ENCODE measurements around the gene KIAA0319L. TPM values are rescaled to one million over a fixed set of nuclear protein-coding genes. Genes with fewer than 3 reads are reported as not detected.

The KIAA0319L gene
- total and polyA plus RNA-seq, 2 experiments from 2014 or later = 16.6 to 28.3 TPM

DNA sequence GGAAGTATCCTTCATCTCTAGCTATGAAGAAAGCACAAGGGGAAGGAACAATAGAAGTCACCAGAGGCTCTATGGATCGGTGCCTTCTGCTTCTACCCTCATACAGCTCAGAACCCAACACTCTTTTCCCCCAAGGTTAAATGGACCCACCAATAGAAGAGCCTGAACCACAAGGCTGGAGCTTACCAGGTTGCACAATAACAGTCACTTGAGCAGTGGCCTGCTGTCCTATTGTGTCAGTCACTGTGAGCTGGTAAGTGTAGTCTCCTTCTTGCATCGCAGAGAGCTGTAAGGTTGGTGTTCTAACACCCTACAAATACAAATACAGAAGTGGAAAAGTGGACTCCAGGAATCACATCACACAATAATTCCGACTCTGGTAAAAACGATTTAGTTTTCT, 103.0 kb downstream of the KIAA0319L start:
- no peaks in the 10 kb centered on the region for H3K9me2 ChIP-seq (ENCODE audit: insufficient read depth)
- H3F3A ChIP-seq (ENCODE audit: insufficient read depth) = peaks cover 43% of the 10 kb centered on the region
- in situ Hi-C loops (cut with MboI) = loop anchor here (5.0 to 10.0 kb wide), 2 partner anchors 108 to 261 kb away; partner anchors contain the start of gene C1orf216
- H3K9ac ChIP-seq = no peak overlapping the region; the same call in 1 of the 2 replicates
- peak overlapping the region; percentile 51 for H3K4me2 ChIP-seq (ENCODE audit: unreplicated experiment)
- peak overlapping the region; percentile 77 for H3K27ac ChIP-seq
- peaks cover 5% of the 10 kb centered on the region; the same call in 1 of the 2 replicates for H3K36me3 ChIP-seq (ENCODE audit: low read depth)
- no peak overlapping the region for H3K4me3 ChIP-seq
- no peaks in the 10 kb centered on the region for H3K79me2 ChIP-seq (ENCODE audit: insufficient read depth)
- no peaks in the 10 kb centered on the region for H4K20me1 ChIP-seq (ENCODE audit: insufficient read depth)
- peak; percentile 24 for DNase-seq
- H3K9me3 ChIP-seq (ENCODE audit: low read depth) = no peaks in the 10 kb centered on the region
- WGBS, 2 experiments (ENCODE audit: low coverage in 1 of 2, low lambda C conversion rate in 2 of 2, missing lambda C conversion rate in 2 of 2) = 82 to 88% methylated on average over 4 of the region's 4 CpGs
- no peaks in the 10 kb centered on the region for H3K27me3 ChIP-seq (replicated peaks; ENCODE audit: insufficient read depth)
- H3K4me1 ChIP-seq (ENCODE audit: insufficient read depth) = peaks cover 38% of the 10 kb centered on the region
- TF ChIP-seq EZH2phosphoT487 (IDR thresholded peaks at IDR 0.05; ENCODE audit: insufficient read depth, low read depth) (no peak), EZH2 (IDR thresholded peaks at IDR 0.05; ENCODE audit: insufficient read depth, poor library complexity, severe bottlenecking) (no peak)
- H2AFZ ChIP-seq = no peak overlapping the region

DNA sequence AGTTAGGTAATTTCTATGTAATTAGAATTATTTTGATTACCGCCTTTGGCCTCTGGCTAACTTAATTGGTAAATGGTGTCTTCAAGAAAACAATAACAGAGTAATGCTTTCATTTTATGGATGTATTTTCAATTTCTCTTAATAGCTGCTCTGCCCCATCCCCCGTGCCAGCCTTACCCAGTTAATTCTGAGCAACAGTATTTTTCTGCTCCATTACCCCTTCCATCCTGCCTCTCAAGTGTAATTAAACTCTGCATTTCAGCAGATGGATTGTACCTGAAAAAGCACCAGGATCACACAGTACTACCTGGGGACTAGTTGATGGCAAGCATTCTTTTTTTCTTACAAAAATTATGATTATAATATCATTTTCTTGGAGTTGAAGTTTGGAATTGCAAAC, 104.2 kb downstream of the KIAA0319L start:
- in situ Hi-C loops (cut with MboI) = loop anchor here (5.0 to 10.0 kb wide), 2 partner anchors 109 to 262 kb away; partner anchors contain the start of gene C1orf216
- peaks cover 6% of the 10 kb centered on the region; the same call in 1 of the 2 replicates for H3K36me3 ChIP-seq (ENCODE audit: low read depth)
- no peak for DNase-seq
- H3K4me3 ChIP-seq = no peak overlapping the region
- H3K27ac ChIP-seq = no peak overlapping the region
- H3K9me3 ChIP-seq (ENCODE audit: low read depth) = no peaks in the 10 kb centered on the region
- no peaks in the 10 kb centered on the region for H4K20me1 ChIP-seq (ENCODE audit: insufficient read depth)
- no peak overlapping the region for H3K4me2 ChIP-seq (ENCODE audit: unreplicated experiment)
- H3F3A ChIP-seq (ENCODE audit: insufficient read depth) = peaks cover 52% of the 10 kb centered on the region
- peaks cover 48% of the 10 kb centered on the region for H3K4me1 ChIP-seq (ENCODE audit: insufficient read depth)
- H3K27me3 ChIP-seq (replicated peaks; ENCODE audit: insufficient read depth) = no peaks in the 10 kb centered on the region
- H3K79me2 ChIP-seq (ENCODE audit: insufficient read depth) = no peaks in the 10 kb centered on the region
- TF ChIP-seq EZH2phosphoT487 (IDR thresholded peaks at IDR 0.05; ENCODE audit: insufficient read depth, low read depth) (no peak), EZH2 (IDR thresholded peaks at IDR 0.05; ENCODE audit: insufficient read depth, poor library complexity, severe bottlenecking) (no peak)
- no peak overlapping the region for H3K9ac ChIP-seq
- H2AFZ ChIP-seq = no peak overlapping the region
- H3K9me2 ChIP-seq (ENCODE audit: insufficient read depth) = no peaks in the 10 kb centered on the region
- WGBS, 2 experiments (ENCODE audit: low coverage in 1 of 2, low lambda C conversion rate in 2 of 2, missing lambda C conversion rate in 2 of 2) = 98% methylated on average over 2 of the region's 2 CpGs

DNA sequence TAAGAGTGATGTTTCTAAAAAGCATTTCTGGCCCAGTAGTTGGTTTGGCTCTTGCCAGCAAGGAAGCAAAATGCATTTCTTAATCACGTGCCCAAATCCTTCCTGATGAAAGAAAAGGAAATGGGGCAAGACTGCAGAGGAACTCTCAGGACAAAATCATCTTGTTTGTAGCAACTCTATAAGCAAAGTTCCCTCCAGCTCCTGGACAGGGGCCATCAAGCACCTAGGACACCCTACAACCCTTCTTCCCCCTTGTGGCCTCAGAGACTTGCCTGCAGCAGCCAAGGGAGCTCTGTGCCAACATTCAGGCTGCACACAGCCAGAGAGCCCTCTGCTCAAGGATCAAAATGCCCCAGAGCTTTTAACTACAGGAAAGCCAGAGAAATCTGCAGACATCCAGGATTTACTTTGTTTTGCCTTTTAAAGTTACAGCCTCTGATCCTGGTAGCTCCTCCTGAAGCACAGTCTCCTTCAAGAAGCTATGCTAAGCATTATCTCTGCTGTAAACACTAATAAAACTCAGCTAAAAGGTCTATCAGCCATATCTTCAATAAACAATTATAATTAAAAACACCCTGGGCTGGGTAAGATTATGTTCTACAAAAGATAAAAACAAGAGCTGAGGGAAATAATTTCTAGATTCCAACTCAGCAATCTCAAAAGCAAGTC, 105.0 kb downstream of the KIAA0319L start:
- H3K4me2 ChIP-seq (ENCODE audit: unreplicated experiment) = peak overlapping the region; percentile 22
- no peaks in the 10 kb centered on the region for H3K9me3 ChIP-seq (ENCODE audit: low read depth)
- in situ Hi-C loops (cut with MboI) = loop anchor here (5.0 to 10.0 kb wide), 2 partner anchors 110 to 263 kb away; partner anchors contain the start of gene C1orf216
- no peak for TF ChIP-seq EZH2 (IDR thresholded peaks at IDR 0.05; ENCODE audit: insufficient read depth, poor library complexity, severe bottlenecking)
- no peak for TF ChIP-seq EZH2phosphoT487 (IDR thresholded peaks at IDR 0.05; ENCODE audit: insufficient read depth, low read depth)
- H3K27ac ChIP-seq = peak overlapping the region; percentile 81
- H3K4me3 ChIP-seq = no peak overlapping the region
- WGBS, 2 experiments (ENCODE audit: low coverage in 1 of 2, low lambda C conversion rate in 2 of 2, missing lambda C conversion rate in 2 of 2) = 4 to 18% methylated on average over 1 of the region's 1 CpG
- DNase-seq = peak; percentile 84
- no peak overlapping the region for H2AFZ ChIP-seq
- H4K20me1 ChIP-seq (ENCODE audit: insufficient read depth) = no peaks in the 10 kb centered on the region
- H3F3A ChIP-seq (ENCODE audit: insufficient read depth) = peaks cover 59% of the 10 kb centered on the region
- no peaks in the 10 kb centered on the region for H3K9me2 ChIP-seq (ENCODE audit: insufficient read depth)
- peaks cover 8% of the 10 kb centered on the region; the same call in 1 of the 2 replicates for H3K36me3 ChIP-seq (ENCODE audit: low read depth)
- peaks cover 55% of the 10 kb centered on the region for H3K4me1 ChIP-seq (ENCODE audit: insufficient read depth)
- no peaks in the 10 kb centered on the region for H3K27me3 ChIP-seq (replicated peaks; ENCODE audit: insufficient read depth)
- peak overlapping the region; percentile 72 for H3K9ac ChIP-seq
- H3K79me2 ChIP-seq (ENCODE audit: insufficient read depth) = no peaks in the 10 kb centered on the region

DNA sequence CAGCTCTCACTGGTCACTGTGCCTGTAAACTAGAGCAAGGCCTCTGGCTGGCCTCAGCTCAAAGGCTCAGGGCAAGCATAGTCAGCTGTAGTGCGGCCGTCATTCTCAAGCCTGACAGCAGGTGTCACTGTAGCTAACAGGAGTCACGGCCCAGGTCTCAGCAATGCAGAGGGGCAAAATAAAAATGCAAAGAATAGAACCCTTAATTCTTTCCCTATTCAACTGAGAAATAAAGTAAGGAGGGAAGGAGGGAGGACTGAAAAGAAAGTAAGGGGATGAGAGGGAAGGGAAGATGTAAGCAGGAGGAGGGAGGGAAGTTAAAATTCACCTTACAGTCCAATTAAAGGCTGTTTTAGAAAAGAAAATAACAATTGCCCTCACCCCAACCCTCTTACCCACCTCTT, 106.1 kb downstream of the KIAA0319L start:
- no peak overlapping the region for H2AFZ ChIP-seq
- H3K4me2 ChIP-seq (ENCODE audit: unreplicated experiment) = no peak overlapping the region
- no peaks in the 10 kb centered on the region for H3K9me2 ChIP-seq (ENCODE audit: insufficient read depth)
- peaks cover 59% of the 10 kb centered on the region for H3F3A ChIP-seq (ENCODE audit: insufficient read depth)
- 18 to 19% methylated on average over 3 of the region's 3 CpGs for WGBS, 2 experiments (ENCODE audit: low coverage in 1 of 2, low lambda C conversion rate in 2 of 2, missing lambda C conversion rate in 2 of 2)
- no peaks in the 10 kb centered on the region for H3K9me3 ChIP-seq (ENCODE audit: low read depth)
- peaks cover 8% of the 10 kb centered on the region; the same call in 1 of the 2 replicates for H3K36me3 ChIP-seq (ENCODE audit: low read depth)
- TF ChIP-seq EZH2phosphoT487 (IDR thresholded peaks at IDR 0.05; ENCODE audit: insufficient read depth, low read depth) (no peak), EZH2 (IDR thresholded peaks at IDR 0.05; ENCODE audit: insufficient read depth, poor library complexity, severe bottlenecking) (no peak)
- H3K4me3 ChIP-seq = no peak overlapping the region
- H3K27ac ChIP-seq = no peak overlapping the region
- H3K27me3 ChIP-seq (replicated peaks; ENCODE audit: insufficient read depth) = no peaks in the 10 kb centered on the region
- in situ Hi-C loops (cut with MboI) = loop anchor here (5.0 to 10.0 kb wide), 2 partner anchors 111 to 264 kb away; partner anchors contain the start of gene C1orf216
- H3K4me1 ChIP-seq (ENCODE audit: insufficient read depth) = peaks cover 55% of the 10 kb centered on the region
- DNase-seq = peak; percentile 87
- H3K79me2 ChIP-seq (ENCODE audit: insufficient read depth) = no peaks in the 10 kb centered on the region
- no peaks in the 10 kb centered on the region for H4K20me1 ChIP-seq (ENCODE audit: insufficient read depth)
- H3K9ac ChIP-seq = peak overlapping the region; percentile 72
